ENCODE measurements around the gene VPS25. TPM values are rescaled to one million over a fixed set of nuclear protein-coding genes. Genes with fewer than 3 reads are reported as not detected.

VPS25 gene
- total and polyA plus RNA-seq, 9 of the 15 experiments (the other 6 are each of a cell fraction or from before 2014, with no cell fraction given): 123 to 352 (median 180) TPM

DNA sequence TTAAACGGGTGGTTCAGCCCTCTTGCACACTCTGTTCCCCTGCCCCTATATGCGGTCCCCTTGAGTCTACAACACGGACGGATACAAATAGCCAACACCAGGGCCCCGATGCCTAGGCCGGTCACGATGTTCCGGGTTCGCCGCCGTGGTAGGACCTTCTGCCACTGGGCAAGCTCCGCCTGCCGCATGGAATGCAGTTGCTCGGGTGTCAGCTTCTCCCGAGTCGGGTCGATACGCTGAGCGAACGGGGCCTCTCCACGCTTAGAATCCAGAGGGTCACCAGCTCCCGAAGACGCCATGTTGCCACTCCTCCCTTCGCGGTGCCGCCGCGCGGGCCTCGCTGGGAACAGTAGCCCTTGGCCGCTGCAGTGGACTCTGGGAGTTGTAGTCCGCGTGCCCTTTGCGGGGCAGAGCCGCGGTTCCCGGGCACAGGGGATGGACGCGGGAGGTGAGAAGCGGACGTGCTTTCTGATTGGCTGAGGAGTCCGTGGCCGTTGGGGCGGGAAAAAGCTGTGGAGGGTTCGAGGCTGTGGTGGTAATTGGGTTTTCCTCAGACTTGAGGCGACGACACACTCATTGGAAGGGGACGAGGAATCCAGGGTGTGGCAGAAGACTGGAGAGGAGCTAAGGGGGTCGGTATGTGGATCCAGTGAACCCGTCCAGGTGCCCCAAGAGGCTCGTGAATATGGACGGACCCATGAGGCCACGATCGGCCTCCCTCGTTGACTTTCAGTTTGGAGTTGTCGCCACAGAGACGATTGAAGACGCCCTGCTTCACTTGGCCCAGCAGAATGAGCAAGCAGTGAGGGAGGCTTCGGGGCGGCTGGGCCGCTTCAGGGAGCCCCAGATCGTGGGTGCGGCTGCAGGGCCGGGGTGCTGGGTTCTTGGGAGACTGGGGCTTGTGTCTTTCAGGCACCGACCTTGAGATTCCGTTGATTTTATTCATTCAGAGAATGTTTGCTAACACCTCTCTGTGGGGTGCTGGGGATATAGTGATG lies 25.4 kb downstream of the VPS25 start, which contains the start of the genes CNTD1 and COA3 (continued):
- no peak for TF ChIP-seq PHF21A (IDR thresholded peaks at IDR 0.05; ENCODE audit: borderline replicate concordance, low read depth)
- TF ChIP-seq, protein P1, sequence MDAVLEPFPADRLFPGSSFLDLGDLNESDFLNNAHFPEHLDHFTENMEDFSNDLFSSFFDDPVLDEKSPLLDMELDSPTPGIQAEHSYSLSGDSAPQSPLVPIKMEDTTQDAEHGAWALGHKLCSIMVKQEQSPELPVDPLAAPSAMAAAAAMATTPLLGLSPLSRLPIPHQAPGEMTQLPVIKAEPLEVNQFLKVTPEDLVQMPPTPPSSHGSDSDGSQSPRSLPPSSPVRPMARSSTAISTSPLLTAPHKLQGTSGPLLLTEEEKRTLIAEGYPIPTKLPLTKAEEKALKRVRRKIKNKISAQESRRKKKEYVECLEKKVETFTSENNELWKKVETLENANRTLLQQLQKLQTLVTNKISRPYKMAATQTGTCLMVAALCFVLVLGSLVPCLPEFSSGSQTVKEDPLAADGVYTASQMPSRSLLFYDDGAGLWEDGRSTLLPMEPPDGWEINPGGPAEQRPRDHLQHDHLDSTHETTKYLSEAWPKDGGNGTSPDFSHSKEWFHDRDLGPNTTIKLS (IDR thresholded peaks at IDR 0.05; ENCODE audit: borderline replicate concordance, low read depth): peak; percentile 86
- no peak for TF ChIP-seq RBM22 (IDR thresholded peaks at IDR 0.05; ENCODE audit: low read depth, low read length, poor library complexity, severe bottlenecking)
- TF ChIP-seq FOXK1 (CRISPR knock-in tag; IDR thresholded peaks at IDR 0.05; ENCODE audit: borderline replicate concordance): peak; percentile 17; the same call in 1 of the 2 replicates
- TF ChIP-seq ESRRA (IDR thresholded peaks at IDR 0.05; ENCODE audit: borderline replicate concordance, low read depth): peak; percentile 45; the same call in 1 of the 2 replicates
- 0 out of 2 replicates have a peak, but pooled peaks have one; percentile 35 for TF ChIP-seq DIDO1 (tag; IDR thresholded peaks at IDR 0.05; ENCODE audit: low read depth)
- no peak for TF ChIP-seq OTX1 (CRISPR knock-in tag; IDR thresholded peaks at IDR 0.05)
- no peak for TF ChIP-seq NCOA1 (IDR thresholded peaks at IDR 0.05; ENCODE audit: low read depth)
- no peak for TF ChIP-seq ELK1 (CRISPR knock-in tag; IDR thresholded peaks at IDR 0.05)
- no peak for TF ChIP-seq ZNF24 (IDR thresholded peaks at IDR 0.05)
- peak in 1 of 2 experiments; percentile 95; a peak in 2 of 4 replicates for TF ChIP-seq HDAC1 (IDR thresholded peaks at IDR 0.05)
- TF ChIP-seq, protein P2, sequence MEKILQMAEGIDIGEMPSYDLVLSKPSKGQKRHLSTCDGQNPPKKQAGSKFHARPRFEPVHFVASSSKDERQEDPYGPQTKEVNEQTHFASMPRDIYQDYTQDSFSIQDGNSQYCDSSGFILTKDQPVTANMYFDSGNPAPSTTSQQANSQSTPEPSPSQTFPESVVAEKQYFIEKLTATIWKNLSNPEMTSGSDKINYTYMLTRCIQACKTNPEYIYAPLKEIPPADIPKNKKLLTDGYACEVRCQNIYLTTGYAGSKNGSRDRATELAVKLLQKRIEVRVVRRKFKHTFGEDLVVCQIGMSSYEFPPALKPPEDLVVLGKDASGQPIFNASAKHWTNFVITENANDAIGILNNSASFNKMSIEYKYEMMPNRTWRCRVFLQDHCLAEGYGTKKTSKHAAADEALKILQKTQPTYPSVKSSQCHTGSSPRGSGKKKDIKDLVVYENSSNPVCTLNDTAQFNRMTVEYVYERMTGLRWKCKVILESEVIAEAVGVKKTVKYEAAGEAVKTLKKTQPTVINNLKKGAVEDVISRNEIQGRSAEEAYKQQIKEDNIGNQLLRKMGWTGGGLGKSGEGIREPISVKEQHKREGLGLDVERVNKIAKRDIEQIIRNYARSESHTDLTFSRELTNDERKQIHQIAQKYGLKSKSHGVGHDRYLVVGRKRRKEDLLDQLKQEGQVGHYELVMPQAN (IDR thresholded peaks at IDR 0.05; ENCODE audit: borderline replicate concordance): peak; percentile 92
- TF ChIP-seq ZNF239 (CRISPR knock-in tag; IDR thresholded peaks at IDR 0.05): no peak
- no peak for TF ChIP-seq ZNF408 (CRISPR knock-in tag; IDR thresholded peaks at IDR 0.05; ENCODE audit: low read depth)
- no peak for TF ChIP-seq ZNF699 (CRISPR knock-in tag; IDR thresholded peaks at IDR 0.05; ENCODE audit: insufficient replicate concordance)
- TF ChIP-seq NFE2 (IDR thresholded peaks at IDR 0.05; ENCODE audit: low read depth): no peak
- TF ChIP-seq SMC3 (conservative IDR thresholded peaks at IDR 0.05; ENCODE audit: insufficient read depth, low read depth, low read length): 0 out of 2 replicates have a peak, but pooled peaks have one; percentile 10
- TF ChIP-seq, protein P3, sequence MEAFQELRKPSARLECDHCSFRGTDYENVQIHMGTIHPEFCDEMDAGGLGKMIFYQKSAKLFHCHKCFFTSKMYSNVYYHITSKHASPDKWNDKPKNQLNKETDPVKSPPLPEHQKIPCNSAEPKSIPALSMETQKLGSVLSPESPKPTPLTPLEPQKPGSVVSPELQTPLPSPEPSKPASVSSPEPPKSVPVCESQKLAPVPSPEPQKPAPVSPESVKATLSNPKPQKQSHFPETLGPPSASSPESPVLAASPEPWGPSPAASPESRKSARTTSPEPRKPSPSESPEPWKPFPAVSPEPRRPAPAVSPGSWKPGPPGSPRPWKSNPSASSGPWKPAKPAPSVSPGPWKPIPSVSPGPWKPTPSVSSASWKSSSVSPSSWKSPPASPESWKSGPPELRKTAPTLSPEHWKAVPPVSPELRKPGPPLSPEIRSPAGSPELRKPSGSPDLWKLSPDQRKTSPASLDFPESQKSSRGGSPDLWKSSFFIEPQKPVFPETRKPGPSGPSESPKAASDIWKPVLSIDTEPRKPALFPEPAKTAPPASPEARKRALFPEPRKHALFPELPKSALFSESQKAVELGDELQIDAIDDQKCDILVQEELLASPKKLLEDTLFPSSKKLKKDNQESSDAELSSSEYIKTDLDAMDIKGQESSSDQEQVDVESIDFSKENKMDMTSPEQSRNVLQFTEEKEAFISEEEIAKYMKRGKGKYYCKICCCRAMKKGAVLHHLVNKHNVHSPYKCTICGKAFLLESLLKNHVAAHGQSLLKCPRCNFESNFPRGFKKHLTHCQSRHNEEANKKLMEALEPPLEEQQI (IDR thresholded peaks at IDR 0.05): no peak
